Keratinocyte (primary cell): ENCODE results near the gene CFAP210. TPM values are rescaled to one million over a fixed set of nuclear protein-coding genes. Genes with fewer than 3 reads are reported as not detected.

Source experiments
- DNase-seq: peaks from one replicate; pipeline ENCODE4 v3.0.0-alpha.2; 2011; ENCODE audit warnings: low read depth, missing footprints, low spot score
- FAIRE-seq: peaks from 2 replicates; lab custom pipeline; 2011; peaks lifted over from hg19 to GRCh38; lab: Jason Lieb, UNC
- H2AFZ ChIP-seq: 2 replicates; pipeline ENCODE4 v1.6.0; 2012; ENCODE audit warnings: low read length, control low read depth, inconsistent platforms; ENCODE audit not compliant: control insufficient read depth
- H3K27ac ChIP-seq: 2 replicates; pipeline ENCODE4 v1.5.1; 2011; ENCODE audit warnings: low read length; ENCODE audit not compliant: control insufficient read depth, insufficient read depth
- H3K27me3 ChIP-seq: 3 replicates; pipeline ENCODE4 v1.6.0; 2011; ENCODE audit warnings: low read length; ENCODE audit not compliant: control insufficient read depth, insufficient read depth; ENCODE audit errors: extremely low read depth
- H3K36me3 ChIP-seq, 2 experiments: 2 replicates in 1 of 2; 3 replicates in 1 of 2; pipeline ENCODE4 v1.5.1; 2011; ENCODE audit warnings: low read length in 2 of 2, mild to moderate bottlenecking in 1 of 2; ENCODE audit not compliant: control insufficient read depth in 2 of 2, insufficient read depth in 2 of 2; ENCODE audit errors: extremely low read depth in 1 of 2
- H3K4me1 ChIP-seq: 3 replicates; pipeline ENCODE4 v1.5.1; 2011; ENCODE audit warnings: low read length; ENCODE audit not compliant: control insufficient read depth, insufficient read depth; ENCODE audit errors: extremely low read depth
- H3K4me2 ChIP-seq: 3 replicates; pipeline ENCODE4 v1.6.0; 2011; ENCODE audit warnings: low read depth, low read length; ENCODE audit not compliant: control insufficient read depth, insufficient read depth; ENCODE audit errors: extremely low read depth
- H3K4me3 ChIP-seq, 3 experiments: fragments of 200-600 bp in 1 of 3; sonication (generic) in 1 of 3; 2 replicates in 2 of 3; 3 replicates in 1 of 3; pipeline ENCODE4 v1.5.1; 2011 to 2016; ENCODE audit warnings: low read length in 3 of 3, mild to moderate bottlenecking in 3 of 3, control low read depth in 2 of 3, inconsistent platforms in 1 of 3, low read depth in 1 of 3, mixed read lengths in 1 of 3, mixed run types in 1 of 3, moderate library complexity in 1 of 3; ENCODE audit not compliant: control insufficient read depth in 2 of 3, insufficient read depth in 2 of 3; ENCODE audit errors: extremely low read depth in 1 of 3
- H3K79me2 ChIP-seq: 2 replicates; pipeline ENCODE4 v1.6.0; 2012; ENCODE audit warnings: low read length; ENCODE audit not compliant: control insufficient read depth, insufficient read depth
- H3K9ac ChIP-seq: 3 replicates; pipeline ENCODE4 v1.6.0; 2011; ENCODE audit warnings: low read length; ENCODE audit not compliant: control insufficient read depth, insufficient read depth; ENCODE audit errors: extremely low read depth
- H3K9me1 ChIP-seq: 3 replicates; pipeline ENCODE4 v1.6.0; 2011; ENCODE audit warnings: low read length; ENCODE audit not compliant: control insufficient read depth, insufficient read depth; ENCODE audit errors: extremely low read depth
- H3K9me3 ChIP-seq: 2 replicates; pipeline ENCODE4 v1.5.1; 2012; ENCODE audit warnings: low read depth, low read length; ENCODE audit not compliant: control insufficient read depth
- H4K20me1 ChIP-seq: 3 replicates; pipeline ENCODE4 v1.6.0; 2011; ENCODE audit warnings: low read length; ENCODE audit not compliant: control insufficient read depth, insufficient read depth; ENCODE audit errors: extremely low read depth
- CTCF ChIP-seq, 3 experiments: IDR thresholded peaks in 1 of 3; conservative IDR thresholded peaks in 1 of 3; optimal IDR thresholded peaks in 1 of 3; 2 replicates in 2 of 3; 3 replicates in 1 of 3; pipeline versions ENCODE3 to v1.5.1; 2011; ENCODE audit warnings: low read length in 3 of 3, mild to moderate bottlenecking in 3 of 3, moderate library complexity in 2 of 3, control low read depth in 1 of 3, inconsistent platforms in 1 of 3; ENCODE audit not compliant: insufficient read depth in 2 of 3; ENCODE audit errors: extremely low read depth in 1 of 3
- EZH2 ChIP-seq: IDR thresholded peaks from one replicate; pipeline ENCODE4 v1.6.1; 2012; ENCODE audit warnings: inconsistent platforms, mild to moderate bottlenecking, low read length, moderate library complexity
- dilution Hi-C: fragments of 300-500 bp; cut with MboI; formaldehyde crosslinking; loops from one replicate; pipeline ENCODE4 v1.7.0; 2020; ENCODE audit warnings: low sequenced_read_pairs; ENCODE audit not compliant: extremely low pct_ligation_motif_present
- polyA plus RNA-seq, 5 experiments: library from polyadenylated mRNA; depleted of rRNA in 3 of 5; stranded (reverse) in 3 of 5; stranded (forward) in 1 of 5; unstranded in 1 of 5; fragments of >200 nt; gene quantifications; 1 replicate in 1 of 5; 2 replicates in 3 of 5; 3 replicates in 1 of 5; pipeline versions ENCODE4 v1.2.1 to v1.2.3, GENCODE V29; 2011 to 2012; ENCODE audit warnings: missing spikeins in 2 of 5, low read depth in 1 of 5, low replicate concordance in 1 of 5

The CFAP210 gene
- polyA plus RNA-seq, 1 donor (not counting 4 experiments of a cell fraction or from before 2014, with no cell fraction given) = 0.30 TPM

GRCh38 chr2:169711751-169712509 is 17.7 kb upstream of the CFAP210 start:
- Histone ChIP-seq H3K27me3 (no peaks in the 10 kb centered on the region), H3K9ac (no peak overlapping the region), H3K9me3 (no peaks in the 10 kb centered on the region), H3K4me1 (no peaks in the 10 kb centered on the region), H3K4me2 (no peak overlapping the region), H2AFZ (no peak overlapping the region), H3K79me2 (no peaks in the 10 kb centered on the region), H3K9me1 (no peaks in the 10 kb centered on the region), H3K4me3 (no peak overlapping the region), H3K27ac (no peak overlapping the region), H3K36me3 (no peaks in the 10 kb centered on the region), H4K20me1 (no peaks in the 10 kb centered on the region)
- FAIRE-seq = no peak
- dilution Hi-C loops = no loop called here
- TF ChIP-seq EZH2 = no peak
- no peak for TF ChIP-seq CTCF (optimal IDR thresholded peaks at IDR 0.05 in 1 of 3, IDR thresholded peaks at IDR 0.05 in 1 of 3, conservative IDR thresholded peaks at IDR 0.05 in 1 of 3; ENCODE audit: extremely low read depth in 1 of 3, insufficient read depth in 2 of 3, low read length in 3 of 3)
- no peak for DNase-seq

GRCh38 chr2:169709981-169710380 is 15.8 kb upstream of the CFAP210 start:
- DNase-seq (no peak), FAIRE-seq (no peak)
- H4K20me1 ChIP-seq = no peaks in the 10 kb centered on the region
- no peak overlapping the region for H2AFZ ChIP-seq
- TF ChIP-seq CTCF (optimal IDR thresholded peaks at IDR 0.05 in 1 of 3, IDR thresholded peaks at IDR 0.05 in 1 of 3, conservative IDR thresholded peaks at IDR 0.05 in 1 of 3; ENCODE audit: extremely low read depth in 1 of 3, insufficient read depth in 2 of 3, low read length in 3 of 3) (no peak), EZH2 (no peak)
- no peaks in the 10 kb centered on the region for H3K27me3 ChIP-seq
- no peak overlapping the region for H3K4me3 ChIP-seq
- no peak overlapping the region for H3K27ac ChIP-seq
- H3K9me3 ChIP-seq = no peaks in the 10 kb centered on the region
- no peaks in the 10 kb centered on the region for H3K79me2 ChIP-seq
- H3K4me2 ChIP-seq = no peak overlapping the region
- H3K9ac ChIP-seq = no peak overlapping the region
- H3K4me1 ChIP-seq = no peaks in the 10 kb centered on the region
- H3K36me3 ChIP-seq = no peaks in the 10 kb centered on the region
- H3K9me1 ChIP-seq = no peaks in the 10 kb centered on the region
- dilution Hi-C loops = no loop called here
